H9 (cell line): ENCODE results near the gene INTS3. TPM values are rescaled to one million over a fixed set of nuclear protein-coding genes. Genes with fewer than 3 reads are reported as not detected.

ENCODE experiments used
- DNase-seq: peaks from one replicate; pipeline ENCODE4 v3.0.0-alpha.2; 2017
- H2AFZ ChIP-seq: one replicate; pipeline ENCODE4 v1.6.1; 2013; ENCODE audit warnings: mild to moderate bottlenecking, low read length, control low read depth, moderate library complexity
- H2AK5ac ChIP-seq: 2 replicates; pipeline ENCODE4 v1.6.1; 2013; ENCODE audit warnings: low read length, control low read depth, mixed read lengths; ENCODE audit not compliant: insufficient read length
- H2BK120ac ChIP-seq: one replicate; pipeline ENCODE4 v1.6.1; 2013; ENCODE audit warnings: low read depth, mild to moderate bottlenecking, low read length, control low read depth, inconsistent platforms; ENCODE audit not compliant: poor library complexity, severe bottlenecking
- H2BK12ac ChIP-seq: 2 replicates; pipeline ENCODE4 v1.6.1; 2013; ENCODE audit warnings: low read length, control low read depth, mixed read lengths, low read depth; ENCODE audit not compliant: insufficient read length
- H2BK15ac ChIP-seq: 2 replicates; pipeline ENCODE4 v1.6.1; 2013; ENCODE audit warnings: low read depth, low read length, control low read depth
- H2BK20ac ChIP-seq: one replicate; pipeline ENCODE4 v1.6.1; 2013; ENCODE audit warnings: low read depth, mild to moderate bottlenecking, low read length, control low read depth, inconsistent platforms; ENCODE audit not compliant: poor library complexity, severe bottlenecking
- H2BK5ac ChIP-seq: 2 replicates; pipeline ENCODE4 v1.6.1; 2013; ENCODE audit warnings: low read length, control low read depth, mixed read lengths; ENCODE audit not compliant: insufficient read length
- H3K14ac ChIP-seq: 2 replicates; pipeline ENCODE4 v1.6.1; 2013; ENCODE audit warnings: low read length, control low read depth; ENCODE audit not compliant: insufficient read depth
- H3K18ac ChIP-seq: 2 replicates; pipeline ENCODE4 v1.6.1; 2013; ENCODE audit warnings: low read depth, mild to moderate bottlenecking, mixed read lengths, low read length, control low read depth; ENCODE audit not compliant: insufficient read length
- H3K23ac ChIP-seq: 2 replicates; pipeline ENCODE4 v1.6.1; 2013; ENCODE audit warnings: low read length, control low read depth, mixed read lengths, low read depth; ENCODE audit not compliant: insufficient read length
- H3K23me2 ChIP-seq: 2 replicates; pipeline ENCODE4 v1.6.1; 2013; ENCODE audit warnings: low read depth, mild to moderate bottlenecking, mixed read lengths, low read length, control low read depth; ENCODE audit not compliant: insufficient read length, poor library complexity, severe bottlenecking
- H3K27ac ChIP-seq: 2 replicates; pipeline ENCODE4 v1.5.1; 2013; ENCODE audit warnings: low read length, control low read depth, mixed read lengths, low read depth; ENCODE audit not compliant: insufficient read length
- H3K27me3 ChIP-seq: 2 replicates; pipeline ENCODE4 v1.6.1; 2013; ENCODE audit warnings: low read length, control low read depth, inconsistent platforms; ENCODE audit not compliant: insufficient read depth
- H3K4ac ChIP-seq: 2 replicates; pipeline ENCODE4 v1.6.1; 2013; ENCODE audit warnings: low read depth, mild to moderate bottlenecking, control low read depth, inconsistent platforms, low read length, moderate library complexity
- H3K4me1 ChIP-seq: 2 replicates; pipeline ENCODE4 v1.6.1; 2013; ENCODE audit warnings: low read length, control low read depth, inconsistent platforms; ENCODE audit not compliant: insufficient read depth
- H3K4me2 ChIP-seq: 2 replicates; pipeline ENCODE4 v1.6.1; 2013; ENCODE audit warnings: low read length, control low read depth, mixed read lengths; ENCODE audit not compliant: insufficient read length, insufficient read depth
- H3K56ac ChIP-seq: 2 replicates; pipeline ENCODE4 v1.6.1; 2013; ENCODE audit warnings: low read depth, mild to moderate bottlenecking, mixed read lengths, low read length, control low read depth; ENCODE audit not compliant: insufficient read length
- H3K79me1 ChIP-seq: 2 replicates; pipeline ENCODE4 v1.6.1; 2013; ENCODE audit warnings: low read depth, mild to moderate bottlenecking, moderate library complexity, low read length, control low read depth, inconsistent platforms; ENCODE audit not compliant: insufficient read depth, poor library complexity, severe bottlenecking
- H3K79me2 ChIP-seq: 2 replicates; pipeline ENCODE4 v1.6.1; 2013; ENCODE audit warnings: low read length, control low read depth, inconsistent platforms; ENCODE audit not compliant: insufficient read depth
- H3K9ac ChIP-seq: 2 replicates; pipeline ENCODE4 v1.6.1; 2013; ENCODE audit warnings: low read length, control low read depth, mixed read lengths; ENCODE audit not compliant: insufficient read length; ENCODE audit errors: extremely low read depth
- H3K9me3 ChIP-seq: one replicate; pipeline ENCODE4 v1.6.1; 2013; ENCODE audit warnings: low read depth, low read length, inconsistent platforms; ENCODE audit not compliant: control insufficient read depth
- H3T11ph ChIP-seq: one replicate; pipeline ENCODE4 v1.6.1; 2013; ENCODE audit warnings: mild to moderate bottlenecking, low read length, control low read depth, inconsistent platforms
- H4K20me1 ChIP-seq: one replicate; pipeline ENCODE4 v1.6.1; 2013; ENCODE audit not compliant: control insufficient read depth, insufficient read length, insufficient read depth
- H4K5ac ChIP-seq: 2 replicates; pipeline ENCODE4 v1.6.1; 2013; ENCODE audit warnings: low read depth, mild to moderate bottlenecking, mixed read lengths, low read length, control low read depth; ENCODE audit not compliant: insufficient read length
- H4K8ac ChIP-seq: replicated peaks from 2 replicates; pipeline ENCODE4 v1.6.1; 2013; ENCODE audit warnings: low read length, control low read depth, mixed read lengths, low read depth; ENCODE audit not compliant: insufficient read length
- H4K91ac ChIP-seq: 2 replicates; pipeline ENCODE4 v1.6.1; 2013; ENCODE audit warnings: low read depth, mild to moderate bottlenecking, moderate library complexity, mixed read lengths, low read length, control low read depth; ENCODE audit not compliant: insufficient read length
- H3K27ac Mint-ChIP-seq, 3 experiments: 2 replicates in 2 of 3; 3 replicates in 1 of 3; pipeline ENCODE4 v1.8.0; 2020 to 2021; ENCODE audit warnings: mixed read lengths in 3 of 3, mild to moderate bottlenecking in 1 of 3, moderate library complexity in 1 of 3
- H3K27me3 Mint-ChIP-seq: 2 replicates; pipeline ENCODE4 v1.8.0; 2021; ENCODE audit warnings: low read depth, mild to moderate bottlenecking, moderate library complexity, mixed read lengths
- H3K36me3 Mint-ChIP-seq, 3 experiments: 2 replicates in 2 of 3; 3 replicates in 1 of 3; pipeline ENCODE4 v1.8.0; 2020 to 2021; ENCODE audit warnings: low read depth in 3 of 3, mixed read lengths in 3 of 3; ENCODE audit not compliant: insufficient read depth in 1 of 3
- H3K4me1 Mint-ChIP-seq, 2 experiments: 2 replicates each; pipeline ENCODE4 v1.8.0; 2020; ENCODE audit warnings: mixed read lengths in 2 of 2
- H3K4me3 Mint-ChIP-seq, 2 experiments: 2 replicates in 1 of 2; 3 replicates in 1 of 2; pipeline ENCODE4 v1.8.0; 2020 to 2021; ENCODE audit warnings: mild to moderate bottlenecking in 2 of 2, mixed read lengths in 2 of 2, moderate library complexity in 1 of 2
- H3K9me3 Mint-ChIP-seq, 2 experiments: 2 replicates in 1 of 2; 3 replicates in 1 of 2; pipeline ENCODE4 v1.8.0; 2020; ENCODE audit warnings: mild to moderate bottlenecking in 2 of 2, mixed read lengths in 2 of 2, moderate library complexity in 1 of 2
- CTCF ChIP-seq: fragments of 200-600 bp; sonication (generic); conservative IDR thresholded peaks from 3 replicates; pipeline ENCODE4 v1.8.0; 2021; ENCODE audit warnings: antibody characterized with exemption, mild to moderate bottlenecking
- WGBS: extraction: QIAGEN DNeasy Blood & Tissue Kit; methylation state at CpG from one replicate; pipeline ENCODE4 v1.1.7; 2013; ENCODE audit warnings: missing lambda C conversion rate, low lambda C conversion rate, mixed read lengths; ENCODE audit not compliant: insufficient read length; ENCODE audit errors: extremely low coverage; 5-methylcytosine and 5-hydroxymethylcytosine counted together
- total RNA-seq: library from RNA; stranded (reverse); gene quantifications from 2 replicates; pipeline ENCODE4 v1.2.1, GENCODE V29; 2021

Gene INTS3
- total RNA-seq, 1 experiment from 2014 or later, result 67.1 TPM

GRCh38 chr1:153798468-153798780 is 70.6 kb downstream of the INTS3 start:
- Histone ChIP-seq H3K9me3 (no peaks in the 10 kb centered on the region), H3T11ph (no peak overlapping the region), H3K4ac (no peak overlapping the region), H3K23ac (no peak overlapping the region), H4K5ac (no peak overlapping the region), H2BK5ac (no peak overlapping the region), H4K20me1 (no peaks in the 10 kb centered on the region), H2BK12ac (no peak overlapping the region), H3K14ac (no peak overlapping the region), H4K91ac (no peak overlapping the region), H4K8ac (no peak overlapping the region), H3K4me1 (no peaks in the 10 kb centered on the region), H3K4me2 (no peak overlapping the region), H2AK5ac (no peak overlapping the region), H3K56ac (no peak overlapping the region), H3K27ac (no peak overlapping the region), H3K79me1 (no peaks in the 10 kb centered on the region), H3K9ac (no peak overlapping the region), H2BK15ac (no peak overlapping the region), H3K18ac (no peak overlapping the region), H2AFZ (no peak overlapping the region), H2BK20ac (no peak overlapping the region), H3K79me2 (no peaks in the 10 kb centered on the region), H3K27me3 (no peaks in the 10 kb centered on the region), H2BK120ac (no peak overlapping the region), H3K23me2 (no peaks in the 10 kb centered on the region)
- Mint-ChIP-seq H3K27me3 (peaks cover 4% of the 10 kb centered on the region), H3K4me3 (no peak overlapping the region), H3K9me3 (no peaks in the 10 kb centered on the region), H3K4me1 (peaks cover 30 to 40% of the 10 kb centered on the region in 2 experiments), H3K36me3 (peaks cover 0 to 6% (median 5%) of the 10 kb centered on the region in 3 experiments; a peak in 4 of 7 replicates), H3K27ac (peak overlapping the region in 2 of 3 experiments; percentile 38 to 72; a peak in 3 of 7 replicates)
- no CpG with 5 or more reads among the region's 3 CpGs for WGBS
- DNase-seq, result no peak
- TF ChIP-seq CTCF, result no peak
